Mesenteric fat pad (tissue), 1 donor: Measurements from ENCODE around the gene NECTIN1. TPM values are rescaled to one million over a fixed set of nuclear protein-coding genes. Genes with fewer than 3 reads are reported as not detected.

Source experiments
- DNase-seq: peaks from one replicate; pipeline ENCODE4 v3.0.0-alpha.2; 2020; ENCODE audit warnings: low spot score
- total RNA-seq: library from RNA; stranded (reverse); fragmentation: NEBNext Ultra II Directional; extraction: Animal tissue kit (Norgen Biotek cat#: 25700); gene quantifications from one replicate; pipeline ENCODE4 v1.2.1, GENCODE V29; 2021
- donor health status: DM: yes; HTN: yes; CAD: no.

Gene NECTIN1
- total RNA-seq, 1 donor from 2014 or later, result 11.2 TPM

DNA sequence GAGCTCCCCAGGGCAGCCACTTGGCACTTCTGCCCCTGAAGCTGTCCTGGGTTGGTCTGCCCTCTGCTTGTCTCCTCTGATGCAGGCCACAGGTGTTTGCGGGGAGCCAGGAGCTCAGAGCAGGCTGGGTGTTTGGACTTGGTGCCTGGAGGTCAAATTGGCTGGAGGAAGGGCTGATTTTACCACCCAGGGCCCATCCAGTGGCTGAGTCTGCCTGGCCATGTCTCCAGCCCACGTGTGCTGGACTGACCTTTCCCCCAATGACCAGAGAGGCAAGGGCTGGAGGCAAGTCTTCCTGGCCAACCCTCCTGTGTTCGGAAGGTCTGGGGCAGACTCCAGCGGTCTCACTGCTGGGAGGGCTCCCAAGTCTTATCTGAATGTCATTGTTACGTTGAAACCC, 84.0 kb downstream of the NECTIN1 start:
- DNase-seq, result no peak

DNA sequence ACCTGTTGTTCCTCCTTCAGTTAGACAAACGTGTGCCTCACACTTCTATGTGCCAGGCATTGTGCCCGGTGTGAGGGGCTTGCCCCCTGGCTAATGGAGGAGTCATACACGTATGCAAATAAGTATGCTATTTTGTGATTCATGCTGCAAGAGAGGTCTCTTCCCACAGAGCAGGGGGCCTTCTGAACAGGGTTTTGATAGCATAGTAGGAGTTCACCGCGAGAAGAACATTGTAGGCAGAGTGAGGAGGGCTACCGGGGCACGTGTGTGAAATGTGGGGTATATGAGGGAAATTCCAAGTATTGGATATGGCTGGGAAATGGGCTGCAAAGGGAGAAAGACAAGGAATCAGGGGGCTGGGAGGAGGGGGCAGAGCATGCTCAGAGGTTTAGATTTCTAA, 84.5 kb downstream of the NECTIN1 start:
- no peak for DNase-seq

- no peak for DNase-seq
These were observed 85.1 kb downstream of the NECTIN1 start for GRCh38 chr11:119643876-119644225.

GRCh38 chr11:119643212-119643875, 85.7 kb downstream of the NECTIN1 start:
- no peak for DNase-seq

GRCh38 chr11:119641983-119642745, 86.8 kb downstream of the NECTIN1 start:
- DNase-seq, result no peak

DNA sequence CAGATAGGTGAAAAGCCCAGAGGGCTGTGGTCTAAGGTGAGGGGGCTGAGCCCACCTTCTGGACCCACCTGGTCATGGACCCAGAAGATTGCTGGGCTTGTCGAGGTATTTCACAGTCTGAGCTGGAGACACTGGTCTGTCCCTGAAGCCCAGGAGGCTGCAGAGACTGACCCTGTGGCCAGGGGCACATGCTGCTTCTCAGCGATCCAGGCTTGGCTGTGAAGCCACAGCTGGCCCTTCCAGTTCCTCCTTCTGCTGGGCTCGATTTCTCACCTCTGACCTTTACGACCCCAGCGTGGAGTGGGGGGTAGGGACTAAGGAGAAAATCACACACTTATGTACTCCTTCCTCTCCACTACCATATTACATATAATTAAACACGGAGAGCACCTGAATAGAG, 88.5 kb downstream of the NECTIN1 start:
- no peak for DNase-seq

GRCh38 chr11:119639642-119640205, 89.3 kb downstream of the NECTIN1 start:
- no peak for DNase-seq

DNA sequence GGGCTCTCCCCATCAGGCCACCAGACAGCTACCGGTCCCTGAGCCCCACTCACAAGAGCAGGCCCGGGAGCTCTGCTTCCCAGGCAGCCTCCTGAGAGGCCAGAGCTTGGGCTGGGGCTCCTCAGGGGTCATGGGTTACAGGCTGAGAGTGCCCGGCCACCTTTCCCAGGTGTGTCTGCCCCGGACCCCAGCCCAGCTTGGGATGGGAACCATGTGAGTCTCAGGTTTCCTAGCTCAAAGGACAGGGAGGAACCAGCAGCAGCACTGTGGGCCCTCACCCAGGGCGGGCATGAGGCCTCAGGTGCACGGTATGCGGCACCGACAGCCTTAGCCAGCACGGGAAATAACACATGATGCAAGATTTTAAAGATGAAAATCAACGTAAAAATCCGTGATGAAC, 90.1 kb downstream of the NECTIN1 start:
- no peak for DNase-seq

DNA sequence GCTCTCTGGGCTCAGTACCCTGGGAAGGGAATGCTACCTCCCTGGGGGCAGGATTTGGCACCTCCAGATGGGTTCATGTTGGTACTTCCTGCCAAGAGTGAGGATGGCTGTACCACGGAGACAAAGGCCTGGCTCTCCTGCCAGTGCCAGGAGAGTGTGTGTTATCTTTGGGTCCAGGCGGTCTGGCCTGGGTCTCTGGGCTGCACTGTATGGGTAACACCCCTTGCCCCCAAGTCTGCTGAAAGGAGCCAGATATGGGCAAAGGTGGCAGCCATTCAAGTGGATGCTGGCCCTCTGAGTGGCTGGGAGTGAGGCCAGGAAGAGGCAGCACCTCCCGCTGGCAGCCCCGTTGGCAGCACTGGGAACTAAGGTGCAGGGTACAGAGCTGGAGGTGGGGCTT, 91.5 kb downstream of the NECTIN1 start:
- DNase-seq, result no peak

DNA sequence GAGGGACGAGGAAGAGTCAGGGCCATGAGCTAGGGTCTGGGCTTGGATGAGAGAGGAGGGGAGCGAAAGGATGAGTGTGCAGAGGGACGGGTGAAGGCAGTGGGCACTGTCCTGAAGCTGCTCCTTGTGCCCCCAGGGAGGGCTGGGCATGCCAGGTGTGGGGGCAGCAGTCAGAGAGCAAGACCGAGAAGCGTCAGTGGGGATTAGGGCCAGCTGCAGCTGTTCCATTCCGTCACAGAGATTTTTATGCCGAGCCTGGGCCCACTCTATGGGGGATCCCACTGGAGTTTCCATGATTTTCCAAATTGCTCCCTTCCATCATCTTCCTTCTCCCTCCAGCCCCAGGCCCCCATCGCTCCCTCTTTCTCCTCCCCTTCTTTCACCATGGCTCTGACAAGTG, 93.2 kb downstream of the NECTIN1 start:
- DNase-seq, result no peak

DNA sequence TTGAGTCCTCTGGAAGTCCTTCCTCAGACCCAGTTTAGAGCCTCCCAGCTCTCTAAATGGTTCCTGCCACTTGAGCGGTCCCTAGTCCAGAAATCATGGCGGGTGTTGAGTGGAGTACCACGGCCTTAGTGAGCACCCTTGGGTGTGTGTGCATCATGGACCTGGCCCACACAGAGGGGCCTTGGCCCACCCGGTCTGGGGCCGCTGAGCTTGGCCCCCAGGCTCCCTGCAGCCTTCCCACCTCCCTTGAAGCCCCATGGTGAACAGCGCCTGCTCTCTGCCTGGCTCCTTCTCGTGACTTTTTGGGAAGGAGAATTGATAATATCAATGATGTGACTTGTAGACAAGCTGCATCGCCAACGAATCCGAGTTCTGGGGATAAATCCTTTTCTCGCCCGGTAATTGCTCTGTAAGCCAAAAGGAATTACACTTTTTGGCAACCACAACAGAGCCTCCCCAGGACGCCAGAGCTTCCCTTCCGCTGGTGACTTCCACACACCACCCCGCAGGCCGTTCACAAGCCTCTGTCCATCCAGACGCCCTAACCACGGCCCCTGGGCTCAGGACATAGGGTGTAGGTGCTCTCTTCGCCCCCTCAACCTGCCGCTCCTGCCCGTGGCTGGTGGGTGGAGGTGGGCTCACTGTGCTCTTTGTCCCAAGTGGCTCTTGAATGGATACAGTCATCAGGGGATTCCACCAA, 93.8 kb downstream of the NECTIN1 start:
- DNase-seq, result no peak

GRCh38 chr11:119634301-119634700, 94.7 kb downstream of the NECTIN1 start:
- DNase-seq, result no peak

DNA sequence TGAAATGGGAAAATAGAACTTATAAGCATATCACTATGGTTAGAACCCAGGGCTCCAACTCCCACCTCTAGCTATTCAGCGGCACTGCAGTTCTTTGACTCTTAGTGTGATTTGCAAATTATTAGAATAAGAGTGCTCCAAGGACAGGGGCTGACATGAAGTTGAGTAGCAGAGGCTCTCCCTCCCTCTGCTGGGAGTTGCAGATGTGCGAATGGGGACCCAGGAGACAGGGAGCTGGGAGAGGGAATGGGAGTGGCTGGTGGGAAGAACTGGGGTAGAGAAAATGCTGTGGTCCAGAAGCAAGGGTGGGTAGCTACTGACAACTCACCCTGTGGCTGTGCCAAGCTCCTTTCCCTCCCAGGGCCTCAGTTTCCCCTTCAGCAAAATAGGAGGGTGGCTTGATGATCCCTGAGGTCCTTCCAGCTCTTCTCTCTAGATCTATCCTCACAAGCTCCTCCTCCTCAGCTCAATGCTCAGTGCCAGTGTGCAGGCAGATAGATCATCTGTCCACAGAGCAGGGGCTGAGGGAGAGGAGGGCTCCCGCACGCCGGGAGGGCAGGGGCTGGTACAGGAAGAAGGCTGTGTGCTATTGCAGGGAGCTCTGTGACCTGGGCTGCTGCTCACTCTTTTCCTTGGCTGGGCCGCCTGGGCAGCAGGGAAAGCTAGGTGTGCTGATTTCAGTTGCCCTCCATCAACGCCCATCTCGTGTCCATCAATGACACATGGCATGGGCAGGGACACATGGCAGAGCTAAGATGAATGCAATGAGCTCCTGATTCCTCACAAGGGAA, 99.0 kb downstream of the NECTIN1 start:
- DNase-seq, result no peak

GRCh38 chr11:119629085-119629484, 99.9 kb downstream of the NECTIN1 start:
- DNase-seq, result no peak

GRCh38 chr11:119627286-119627685, 101.7 kb downstream of the NECTIN1 start:
- no peak for DNase-seq

DNA sequence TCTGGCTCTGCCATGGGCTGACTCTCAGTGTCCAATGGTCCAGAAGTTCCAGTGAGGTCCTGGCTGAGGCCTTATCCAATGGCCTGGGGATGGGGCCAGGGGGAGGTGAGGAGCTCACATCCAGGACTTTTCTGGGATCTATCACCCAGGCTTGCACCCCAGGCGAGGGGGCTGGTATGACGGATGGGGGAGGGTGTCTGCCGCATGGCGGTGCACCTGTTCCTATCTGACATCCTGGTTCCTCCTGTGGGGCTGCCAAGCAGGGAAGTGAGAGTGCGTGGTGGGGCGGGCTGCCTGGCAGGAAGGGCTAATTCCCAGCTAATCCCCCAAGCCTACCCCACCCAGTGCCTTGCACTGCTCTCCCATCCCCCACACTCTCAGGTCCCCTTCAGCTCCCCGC, 102.1 kb downstream of the NECTIN1 start:
- no peak for DNase-seq

DNA sequence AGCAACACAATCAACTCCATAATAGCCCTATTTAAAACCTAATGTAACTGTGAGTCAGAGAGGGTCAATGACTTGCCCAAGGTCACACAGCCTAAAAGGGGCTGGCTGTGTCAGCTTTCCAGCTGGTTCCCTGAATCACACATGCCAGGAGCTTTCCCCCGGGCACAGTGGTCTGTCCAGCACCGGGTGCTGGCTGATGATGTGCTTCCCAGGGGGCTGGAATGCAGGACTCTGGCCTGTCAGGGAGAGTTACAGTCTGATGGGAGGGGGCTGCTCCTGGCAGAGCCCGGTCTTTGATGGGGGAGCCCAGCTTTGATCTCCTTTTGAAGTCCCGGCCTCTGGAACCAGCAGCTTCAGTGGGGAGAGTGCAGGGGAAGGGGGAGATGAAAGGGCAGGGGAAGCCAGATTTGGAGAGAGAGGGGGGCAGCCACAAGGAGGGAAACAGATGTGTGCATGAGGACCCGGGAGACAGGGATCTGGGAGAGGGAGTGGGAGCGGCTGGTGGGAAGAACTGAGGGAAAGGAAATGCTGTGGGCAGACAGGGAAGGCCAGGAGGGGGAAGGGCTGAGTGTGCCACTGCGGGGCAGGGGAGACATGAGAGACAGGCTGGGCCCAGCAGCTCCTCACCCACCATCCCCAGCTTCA, 102.7 kb downstream of the NECTIN1 start:
- no peak for DNase-seq

DNA sequence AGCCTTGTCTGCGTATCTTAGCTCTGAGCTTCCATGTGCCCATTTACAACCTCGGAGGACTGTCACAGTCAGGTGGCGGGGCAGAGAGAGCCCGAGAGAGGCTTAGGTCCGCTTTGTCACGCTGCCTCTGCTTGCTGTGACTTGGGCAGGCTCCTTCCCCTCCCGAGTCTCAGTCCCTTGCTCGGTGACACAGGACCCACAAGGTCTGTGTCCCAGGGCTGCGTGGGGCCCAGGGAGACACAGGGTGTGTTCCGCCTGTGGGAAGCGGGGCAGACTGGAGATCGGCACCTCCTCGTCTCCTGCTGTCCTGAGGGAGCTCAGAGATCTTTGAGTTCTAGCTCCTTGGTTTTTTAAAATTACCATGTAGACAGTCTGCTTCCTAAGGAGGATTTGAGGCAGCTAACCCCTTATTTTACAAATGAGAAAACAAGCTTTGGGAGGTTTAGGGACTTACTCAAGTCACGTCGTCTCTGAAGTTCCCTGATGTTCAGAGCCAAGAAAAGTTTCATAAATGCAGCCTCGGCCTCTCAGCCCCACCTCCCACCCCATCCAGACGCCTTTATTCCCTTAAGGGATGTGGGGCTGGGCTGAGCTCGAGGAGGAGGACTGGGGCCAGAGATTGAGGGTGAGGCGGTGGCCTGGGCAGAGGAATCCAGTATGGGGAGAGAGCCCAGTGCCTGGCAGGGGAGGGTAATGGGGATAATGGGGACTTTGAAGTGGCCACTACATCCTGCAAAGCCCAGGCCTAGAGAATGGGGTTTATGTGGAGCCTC, 103.6 kb downstream of the NECTIN1 start:
- no peak for DNase-seq

DNA sequence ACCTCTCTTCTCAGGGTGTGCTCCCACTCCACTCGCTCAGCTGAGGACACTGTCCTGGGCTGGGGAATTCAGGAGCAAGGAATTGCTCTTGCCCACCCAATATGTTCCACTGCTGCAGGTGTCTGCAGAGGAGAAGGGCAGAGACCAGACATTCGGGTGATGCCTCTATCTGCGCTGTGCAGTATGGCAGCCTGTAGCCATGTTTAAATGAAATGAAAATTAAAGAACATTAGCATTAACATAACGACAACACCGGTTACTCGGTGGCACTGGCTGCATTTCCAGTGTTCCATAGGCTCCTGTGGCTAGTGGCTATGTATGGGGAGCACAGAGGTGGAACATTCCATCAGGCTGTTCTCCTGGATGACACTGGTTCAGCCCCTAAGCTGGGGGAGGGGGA, 104.4 kb downstream of the NECTIN1 start:
- no peak for DNase-seq

GRCh38 chr11:119624102-119624615, 104.8 kb downstream of the NECTIN1 start:
- DNase-seq, result no peak
